ENCODE data around the gene MYH11.

MYH11 gene

GRCh38 chr16:15751940-15752339 is 104.9 kb downstream of the MYH11 start:
- no peak for DNase-seq (ENCODE audit: extremely low read depth, low read depth)
- TF ChIP-seq CTCF (IDR thresholded peaks at IDR 0.05; ENCODE audit: low read depth, low read length), result no peak

- no peak for TF ChIP-seq CTCF (IDR thresholded peaks at IDR 0.05; ENCODE audit: low read depth, low read length)
- no peak for DNase-seq (ENCODE audit: extremely low read depth, low read depth)
These were observed 106.8 kb downstream of the MYH11 start for GRCh38 chr16:15749985-15750384.

- TF ChIP-seq CTCF (IDR thresholded peaks at IDR 0.05; ENCODE audit: low read depth, low read length), result no peak
- no peak for DNase-seq (ENCODE audit: extremely low read depth, low read depth)
These were observed 107.5 kb downstream of the MYH11 start for GRCh38 chr16:15749371-15749770.

GRCh38 chr16:15748654-15749053 is 108.2 kb downstream of the MYH11 start:
- no peak for TF ChIP-seq CTCF (IDR thresholded peaks at IDR 0.05; ENCODE audit: low read depth, low read length)
- no peak for DNase-seq (ENCODE audit: extremely low read depth, low read depth)

- no peak for TF ChIP-seq CTCF (IDR thresholded peaks at IDR 0.05; ENCODE audit: low read depth, low read length)
- no peak for DNase-seq (ENCODE audit: extremely low read depth, low read depth)
These were observed 108.9 kb downstream of the MYH11 start for GRCh38 chr16:15747937-15748336.

- no peak for TF ChIP-seq CTCF (IDR thresholded peaks at IDR 0.05; ENCODE audit: low read depth, low read length)
- no peak for DNase-seq (ENCODE audit: extremely low read depth, low read depth)
These were observed 110.5 kb downstream of the MYH11 start for GRCh38 chr16:15746332-15746731.

GRCh38 chr16:15743657-15744056 is 113.2 kb downstream of the MYH11 start:
- DNase-seq (ENCODE audit: extremely low read depth, low read depth), result no peak
- no peak for TF ChIP-seq CTCF (IDR thresholded peaks at IDR 0.05; ENCODE audit: low read depth, low read length)

All from AG09319 (cell line).